NK-92 (cell line): Measurements from ENCODE around the gene TUT7.

ENCODE experiments used
- DNase-seq: peaks from one replicate; lab custom pipeline; 2025; ENCODE audit not compliant: unreplicated experiment; lab: John Stamatoyannopoulos, UW

The TUT7 gene

DNA sequence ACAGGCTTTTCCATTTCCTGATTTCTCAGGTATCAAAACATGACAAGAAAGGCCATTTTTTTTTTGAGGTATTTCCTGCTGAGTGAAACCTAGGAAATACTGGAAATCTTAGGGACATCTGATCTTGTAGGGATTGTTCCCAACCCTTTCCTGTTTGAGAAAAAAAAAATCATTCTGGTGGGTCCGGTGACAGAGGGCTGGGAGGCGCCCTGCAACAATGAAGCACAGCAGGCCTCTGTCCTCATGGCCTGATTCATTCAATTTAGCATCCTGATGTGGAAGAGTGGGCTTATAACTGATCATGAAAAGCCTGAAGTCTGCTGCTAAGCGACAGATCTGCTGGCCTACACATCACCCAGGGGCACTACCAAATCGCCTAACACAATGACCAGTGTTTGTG, 91.7 kb downstream of the TUT7 start:
- DNase-seq = no peak

DNA sequence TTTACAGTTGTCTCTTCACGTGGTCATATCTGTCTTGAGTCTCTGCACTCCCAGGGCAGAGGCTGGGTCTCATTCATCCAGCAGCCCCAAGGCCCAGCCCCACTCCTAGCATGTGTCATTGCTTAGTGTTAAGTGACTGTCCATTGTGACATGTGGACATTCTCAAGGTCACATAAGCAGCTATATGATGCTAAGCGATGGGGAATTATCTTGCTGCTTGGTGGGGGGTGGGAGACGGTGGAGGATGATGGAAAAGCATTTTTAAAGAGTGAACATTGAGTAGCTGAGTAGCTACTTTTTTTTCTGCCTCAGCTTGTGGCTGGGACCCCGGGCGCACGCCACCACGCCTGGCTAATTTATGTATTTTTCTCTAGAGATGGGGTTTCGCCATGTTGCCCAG, 94.7 kb downstream of the TUT7 start, which contains the start of gene C9orf153:
C9orf153 (minus strand) TSS at position 101 of the 400 bp plus-strand sequence. CDS start 30,054 bp downstream, outside the sequence.
- no peak for DNase-seq

DNA sequence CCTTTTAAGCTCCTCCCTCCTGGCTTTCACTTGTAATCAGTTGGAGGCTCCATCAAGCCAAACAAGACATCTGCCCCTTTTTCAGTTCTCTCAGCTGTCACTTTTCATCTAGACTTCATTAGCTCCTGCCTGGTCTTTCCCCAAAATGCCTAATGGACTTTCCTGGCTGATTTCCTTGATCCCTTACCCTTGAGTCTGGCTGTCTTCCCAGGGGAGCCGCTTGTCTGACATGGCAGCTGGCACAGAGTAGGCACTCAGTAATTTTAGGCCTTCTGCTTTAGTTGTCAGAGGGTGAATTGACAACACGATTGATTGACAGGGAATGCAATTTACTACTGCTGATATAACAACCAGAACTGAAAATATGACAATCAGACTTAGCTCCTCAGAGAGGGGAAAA, 96.8 kb downstream of the TUT7 start:
- no peak for DNase-seq

DNA sequence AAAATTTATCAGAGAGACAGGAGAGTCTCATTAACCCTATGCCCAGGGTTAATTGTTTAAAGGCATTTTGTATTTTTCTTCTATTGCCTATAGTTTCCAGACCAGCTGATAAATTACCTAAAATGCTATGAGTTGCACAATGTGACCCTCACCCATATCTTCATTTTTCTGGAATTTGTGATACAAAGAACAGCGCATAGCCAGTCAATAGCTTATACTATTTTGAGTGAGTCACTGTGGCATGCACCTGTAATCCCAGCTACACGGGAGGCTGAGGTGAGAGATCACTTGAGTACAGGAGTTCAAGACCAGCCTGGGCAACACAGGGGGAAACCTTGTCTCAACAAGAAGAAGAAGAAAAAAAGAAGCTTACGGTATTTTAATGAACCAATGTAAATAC, 97.6 kb downstream of the TUT7 start:
- no peak for DNase-seq

DNA sequence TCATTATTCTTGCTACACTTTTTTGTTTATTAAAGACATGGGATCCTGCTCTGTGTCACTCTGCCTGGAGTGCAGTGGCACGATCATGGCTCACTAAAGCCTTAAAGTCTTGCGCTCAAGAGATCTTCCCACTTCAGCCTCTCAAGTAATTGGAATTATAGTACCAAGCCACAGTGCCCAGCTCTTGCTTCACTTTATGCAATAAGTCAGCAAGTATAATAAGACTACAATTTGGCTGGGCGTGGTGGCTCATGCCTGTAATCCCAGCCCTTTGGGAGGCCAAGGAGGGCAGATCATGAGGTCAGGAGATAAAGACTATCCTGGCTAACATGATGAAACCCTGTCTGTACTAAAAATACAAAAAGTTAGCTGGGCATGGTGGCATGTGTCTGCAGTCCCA, 100.6 kb downstream of the TUT7 start:
- DNase-seq = no peak

DNA sequence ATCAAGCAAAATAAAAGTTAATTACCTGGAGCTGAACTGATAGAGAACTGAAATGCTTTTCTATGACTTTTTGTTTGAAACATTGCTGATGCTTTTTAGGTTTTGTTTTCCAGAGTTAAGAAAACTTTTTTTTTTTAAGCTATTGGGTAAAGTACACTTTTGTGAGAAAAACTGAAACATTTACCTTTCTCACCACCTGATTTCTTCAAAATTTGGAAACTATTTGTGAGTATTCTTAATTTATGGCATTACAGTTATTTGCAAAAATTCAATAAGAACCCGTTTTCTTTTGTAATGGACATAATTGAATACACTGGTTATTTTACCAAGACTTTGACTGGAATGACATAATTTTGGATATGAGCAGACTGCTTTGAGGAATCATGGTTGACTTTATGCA, 101.3 kb downstream of the TUT7 start:
- no peak for DNase-seq

DNA sequence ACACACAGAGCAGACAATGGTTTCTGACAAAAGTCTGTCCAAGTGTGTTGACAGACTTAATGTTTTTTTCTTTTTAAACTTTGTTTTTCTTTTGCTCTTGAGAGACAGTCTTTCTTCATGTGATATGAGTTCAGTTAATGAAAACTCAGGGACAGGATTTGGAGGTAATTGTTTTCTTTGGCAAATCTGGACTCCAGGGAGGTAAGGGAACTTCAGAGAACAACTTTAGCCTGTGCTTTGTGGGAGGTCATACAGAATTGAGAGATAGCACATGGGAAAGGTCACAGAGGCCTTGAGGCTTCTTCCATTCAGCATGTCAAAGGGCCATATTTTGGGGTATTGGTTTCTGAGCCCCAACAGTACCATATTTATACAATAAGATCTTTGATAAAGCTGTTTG, 104.1 kb downstream of the TUT7 start:
- no peak for DNase-seq

DNA sequence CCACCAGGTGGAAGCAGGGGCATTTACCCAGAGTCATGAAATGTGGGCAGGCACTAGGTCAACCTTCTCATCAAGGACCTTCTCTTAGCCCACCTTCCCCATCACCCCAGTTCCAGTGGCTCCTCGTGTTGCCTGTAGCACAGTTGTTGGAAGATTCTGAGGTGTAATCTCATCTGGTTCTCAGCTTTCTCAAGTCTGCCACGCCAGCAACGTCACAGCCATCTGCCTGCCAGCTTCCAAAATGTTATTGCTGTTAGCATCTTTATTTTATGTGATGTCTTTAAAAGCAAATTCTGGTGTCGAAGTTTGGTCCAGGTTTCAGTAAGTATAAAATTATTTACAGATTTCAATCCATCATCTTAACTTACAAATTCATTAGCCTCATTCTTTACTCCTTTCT, 105.5 kb downstream of the TUT7 start:
- DNase-seq = no peak

DNA sequence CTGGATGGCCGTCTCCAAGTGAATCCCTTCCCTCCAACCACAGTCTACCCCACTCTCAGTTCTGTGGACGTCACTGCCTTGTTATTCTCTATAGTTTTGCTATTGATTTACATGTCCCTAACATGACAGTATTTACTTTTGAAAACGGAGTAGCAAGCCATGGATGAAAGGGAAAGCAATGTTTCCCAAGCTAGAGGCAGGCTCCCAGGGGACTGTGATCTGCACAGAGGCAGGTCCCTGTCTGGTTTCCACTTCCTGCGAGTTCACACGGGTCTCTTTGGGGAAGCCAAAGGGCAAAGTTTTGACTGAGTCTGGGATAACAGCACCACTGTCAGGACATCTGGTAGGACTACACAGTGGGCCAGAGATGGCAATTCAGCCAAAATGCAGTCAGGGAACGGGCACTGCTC, 107.5 kb downstream of the TUT7 start:
- DNase-seq = no peak

DNA sequence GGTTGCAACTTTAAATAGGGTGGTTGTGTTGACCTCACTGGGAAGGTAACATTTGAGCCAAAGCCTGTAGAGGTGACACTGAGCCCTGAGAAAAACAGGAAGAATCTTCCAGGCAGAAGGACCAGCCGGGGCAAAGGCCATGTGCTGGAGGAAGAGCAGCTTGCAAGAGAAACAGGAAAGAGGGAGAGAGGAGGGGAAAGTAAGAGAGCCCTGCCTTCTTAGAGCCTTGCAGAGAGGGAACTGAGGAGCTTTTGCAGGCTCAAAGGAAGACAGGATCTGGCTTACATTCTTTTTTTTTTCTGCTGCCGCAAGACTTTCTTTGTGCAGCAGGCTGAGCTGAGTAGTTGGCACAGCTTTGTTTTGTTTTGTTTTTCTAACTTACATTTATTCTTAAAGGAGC, 112.1 kb downstream of the TUT7 start:
- DNase-seq = no peak

DNA sequence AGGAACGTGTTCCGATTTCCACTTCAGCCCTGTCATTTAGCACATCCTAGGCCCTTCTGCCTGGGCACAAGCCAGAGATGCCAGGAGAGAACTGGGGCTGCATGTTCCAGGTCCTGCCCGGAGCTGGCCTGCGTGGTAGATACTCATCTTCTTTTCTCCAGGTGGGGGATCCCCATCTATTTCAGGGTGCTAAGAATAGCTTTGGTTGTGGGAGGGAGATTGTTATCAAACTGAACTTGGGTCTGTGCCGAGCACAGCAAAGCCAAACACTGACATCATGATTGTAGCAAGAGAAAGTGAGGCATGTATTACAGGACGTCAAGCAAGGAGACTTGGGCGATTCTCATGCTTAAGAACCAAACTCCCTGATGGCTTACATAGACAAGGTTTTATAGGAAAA, 113.0 kb downstream of the TUT7 start:
- DNase-seq = no peak

DNA sequence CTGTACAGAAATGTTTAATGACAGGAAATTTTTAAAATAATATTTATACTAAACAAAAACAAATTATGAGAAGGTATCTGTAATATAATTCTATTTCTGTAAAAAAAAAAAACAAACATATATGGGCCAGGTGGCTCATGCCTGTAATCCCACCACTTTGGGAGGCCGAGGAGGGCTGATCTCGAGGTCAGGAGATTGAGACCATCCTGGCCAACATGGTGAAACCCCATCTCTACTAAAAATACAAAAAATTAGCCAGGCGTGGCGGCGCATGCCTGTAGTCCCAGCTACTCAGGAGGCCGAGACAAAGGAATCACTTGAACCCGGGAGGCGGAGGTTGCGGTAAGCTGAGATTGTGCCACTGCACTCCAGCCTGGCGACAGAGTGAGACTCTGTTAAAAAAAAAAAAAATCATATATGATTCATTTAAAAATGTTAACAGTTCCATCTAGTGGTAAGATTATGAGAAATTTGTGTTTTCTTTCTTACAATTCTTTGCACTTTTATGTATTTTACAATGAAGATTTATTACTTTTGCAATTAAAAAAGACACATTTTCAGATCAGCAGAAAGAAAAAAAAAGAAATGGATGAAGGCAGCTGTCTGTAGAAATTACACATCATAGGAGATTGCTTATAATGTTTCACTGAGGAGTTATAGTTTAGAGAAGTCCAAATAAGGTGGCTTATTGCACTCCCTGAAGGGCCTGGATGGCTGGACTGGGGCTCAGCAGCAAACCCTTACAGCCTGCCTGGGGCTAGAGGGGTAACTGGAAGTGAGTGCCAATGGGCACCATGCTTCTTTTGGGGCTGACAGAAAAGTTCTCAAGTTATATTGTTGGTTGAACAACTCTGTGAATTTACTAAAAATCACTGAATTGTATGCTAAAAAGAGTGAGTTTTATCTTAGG, 115.1 kb downstream of the TUT7 start:
- no peak for DNase-seq
